GM23338 (cell line): ENCODE data around the gene CTNNA2. TPM values are rescaled to one million over a fixed set of nuclear protein-coding genes. Genes with fewer than 3 reads are reported as not detected.

ENCODE experiments used
- ATAC-seq: fragments of 200-7000 bp; cut with Tn5 transposase; 3 replicates; pipeline ENCODE4 v1.9.1; 2020
- DNase-seq: peaks from one replicate; pipeline ENCODE4 v3.0.0-alpha.2; 2015; ENCODE audit warnings: low spot score
- H2AFZ ChIP-seq: fragments of 200-600 bp; sonication (generic); 2 replicates; pipeline ENCODE4 v1.8.0; 2016; ENCODE audit warnings: antibody characterized with exemption, mild to moderate bottlenecking, moderate library complexity
- H3F3A ChIP-seq: fragments of 200-600 bp; sonication (generic); replicated peaks from 2 replicates; pipeline ENCODE4 v1.8.0; 2017; ENCODE audit warnings: antibody characterized with exemption, mixed run types, low read depth
- H3K27ac ChIP-seq: fragments of 200-600 bp; sonication (generic); 2 replicates; pipeline ENCODE4 v1.6.1; 2016; ENCODE audit warnings: low read depth
- H3K27me3 ChIP-seq: fragments of 200-600 bp; sonication (generic); 2 replicates; pipeline ENCODE4 v1.8.0; 2016; ENCODE audit warnings: mild to moderate bottlenecking, mixed run types, moderate library complexity; ENCODE audit not compliant: insufficient read depth
- H3K36me3 ChIP-seq: fragments of 200-600 bp; sonication (generic); 2 replicates; pipeline ENCODE4 v1.8.0; 2016; ENCODE audit warnings: mild to moderate bottlenecking; ENCODE audit not compliant: insufficient read depth
- H3K4me1 ChIP-seq: fragments of 200-600 bp; sonication (generic); 2 replicates; pipeline ENCODE4 v1.8.0; 2016; ENCODE audit warnings: mild to moderate bottlenecking, moderate library complexity; ENCODE audit not compliant: insufficient read depth
- H3K4me2 ChIP-seq: fragments of 200-600 bp; sonication (generic); 2 replicates; pipeline ENCODE4 v1.7.1; 2017; ENCODE audit warnings: mixed run types
- H3K4me3 ChIP-seq: fragments of 200-600 bp; sonication (generic); 2 replicates; pipeline ENCODE4 v1.6.1; 2016; ENCODE audit warnings: mixed run types
- H3K79me2 ChIP-seq: fragments of 200-600 bp; sonication (generic); replicated peaks from 2 replicates; pipeline ENCODE4 v1.8.0; 2017; ENCODE audit warnings: mild to moderate bottlenecking; ENCODE audit not compliant: insufficient read depth
- H3K9me2 ChIP-seq: fragments of 200-600 bp; sonication (generic); 2 replicates; pipeline ENCODE4 v1.8.0; 2017; ENCODE audit not compliant: insufficient read depth
- H4K20me1 ChIP-seq: fragments of 200-600 bp; sonication (generic); replicated peaks from 2 replicates; pipeline ENCODE4 v1.8.0; 2017; ENCODE audit warnings: mild to moderate bottlenecking; ENCODE audit not compliant: insufficient read depth
- H3K27ac Mint-ChIP-seq: 2 replicates; pipeline ENCODE4 v1.8.0; 2020; ENCODE audit warnings: inconsistent platforms, mild to moderate bottlenecking, moderate library complexity, mixed read lengths
- H3K27me3 Mint-ChIP-seq: 3 replicates; pipeline ENCODE4 v1.8.0; 2022; ENCODE audit warnings: low read depth, mild to moderate bottlenecking, moderate library complexity, mixed read lengths, inconsistent platforms; ENCODE audit not compliant: insufficient read depth, poor library complexity
- H3K36me3 Mint-ChIP-seq: 3 replicates; pipeline ENCODE4 v1.8.0; 2021; ENCODE audit warnings: low read depth, mild to moderate bottlenecking, inconsistent platforms, moderate library complexity, mixed read lengths
- H3K4me1 Mint-ChIP-seq: 3 replicates; pipeline ENCODE4 v1.8.0; 2020; ENCODE audit warnings: mild to moderate bottlenecking, inconsistent platforms, mixed read lengths
- H3K4me3 Mint-ChIP-seq: 3 replicates; pipeline ENCODE4 v1.8.0; 2021; ENCODE audit warnings: moderate library complexity, mild to moderate bottlenecking, inconsistent platforms, mixed read lengths
- H3K9me3 Mint-ChIP-seq: 3 replicates; pipeline ENCODE4 v1.8.0; 2020; ENCODE audit warnings: moderate library complexity, mild to moderate bottlenecking, inconsistent platforms, mixed read lengths
- CREB1 ChIP-seq: fragments of 250-450 bp; sonication (Bioruptor Pico); IDR thresholded peaks from 2 replicates; pipeline ENCODE4 v1.5.0; 2020; ENCODE audit warnings: low read depth, mild to moderate bottlenecking, moderate library complexity
- EZH2 ChIP-seq: fragments of 200-600 bp; sonication (generic); IDR thresholded peaks from one replicate; pipeline ENCODE4 v1.8.0; 2017; ENCODE audit warnings: antibody characterized with exemption, mild to moderate bottlenecking, low read depth; ENCODE audit not compliant: unreplicated experiment
- EZH2phosphoT487 ChIP-seq: fragments of 200-600 bp; sonication (generic); IDR thresholded peaks from one replicate; pipeline ENCODE4 v1.8.1; 2018; ENCODE audit warnings: antibody characterized with exemption; ENCODE audit not compliant: unreplicated experiment
- JUNB ChIP-seq: IDR thresholded peaks from one replicate; pipeline ENCODE4 v1.6.1; 2016; ENCODE audit warnings: antibody characterized with exemption; ENCODE audit not compliant: unreplicated experiment
- NANOG ChIP-seq: IDR thresholded peaks from 2 replicates; pipeline ENCODE4 v1.6.1; 2016; ENCODE audit warnings: antibody characterized with exemption, borderline replicate concordance
- STAT1 ChIP-seq: IDR thresholded peaks from one replicate; pipeline ENCODE4 v1.6.1; 2016; ENCODE audit warnings: antibody characterized with exemption; ENCODE audit not compliant: unreplicated experiment
- ZNF331 ChIP-seq: fragments of 250-450 bp; sonication (Bioruptor Pico); IDR thresholded peaks from 2 replicates; pipeline ENCODE4 v1.5.0; 2020; ENCODE audit warnings: low read depth, mild to moderate bottlenecking, moderate library complexity
- polyA plus RNA-seq: library from polyadenylated mRNA; unstranded; fragments of >200 nt; fragmentation: Nextera tagmentation; extraction: Ambion mirVana; gene quantifications from 2 replicates; pipeline ENCODE4 v1.2.1, GENCODE V29; 2016
- total RNA-seq: library from RNA; depleted of rRNA; stranded (reverse); fragments of >200 nt; shearing (Covaris generic); gene quantifications from 2 replicates; pipeline ENCODE4 v1.2.3, GENCODE V29; 2014
- TF ChIP-seq, protein P1 (sequence below): fragments of 250-450 bp; sonication (Bioruptor Pico); IDR thresholded peaks from 2 replicates; pipeline ENCODE4 v1.5.0; 2020; ENCODE audit warnings: mild to moderate bottlenecking, moderate library complexity
- TF ChIP-seq, protein P2 (sequence below), 2 experiments: fragments of 200-600 bp in 1 of 2; sonication (generic) in 1 of 2; conservative IDR thresholded peaks; 2 replicates each; pipeline versions ENCODE4 v1.5.1 to v1.6.1; 2016 to 2017; ENCODE audit warnings: antibody characterized with exemption in 2 of 2, low read depth in 2 of 2, mild to moderate bottlenecking in 2 of 2, moderate library complexity in 1 of 2
- TF ChIP-seq, protein P3 (sequence below): IDR thresholded peaks from 2 replicates; pipeline ENCODE4 v1.6.1; 2016; ENCODE audit warnings: antibody characterized with exemption
- TF ChIP-seq, protein P4 (sequence below): IDR thresholded peaks from one replicate; pipeline ENCODE4 v1.6.1; 2018; ENCODE audit warnings: antibody characterized with exemption; ENCODE audit not compliant: unreplicated experiment

Gene CTNNA2
- total and polyA plus RNA-seq, 2 experiments from 2014 or later, result 6.4 to 15.6 TPM

DNA sequence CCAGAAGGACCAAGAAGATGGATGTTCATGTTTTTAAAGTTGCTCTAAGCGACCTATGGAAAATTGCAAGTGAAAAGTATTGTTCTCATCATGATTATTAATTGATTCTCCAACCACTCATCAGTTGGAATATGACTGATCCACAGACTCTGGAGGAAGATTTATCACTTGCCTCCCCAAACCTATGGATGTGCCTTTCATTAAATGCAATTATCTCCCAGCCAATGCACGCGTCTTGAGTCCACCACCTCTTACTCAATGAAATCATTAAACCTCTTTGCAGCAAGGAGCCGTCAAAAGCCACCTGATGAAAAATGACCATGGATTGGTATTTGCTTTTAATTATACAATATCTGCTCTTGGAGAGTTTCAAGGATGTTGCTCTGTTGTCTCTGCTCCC lies 626.1 kb downstream of the CTNNA2 start:
- Histone ChIP-seq H3K4me2 (no peak overlapping the region), H3K79me2 (no peaks in the 10 kb centered on the region), H3F3A (no peaks in the 10 kb centered on the region), H3K4me3 (no peak overlapping the region), H3K27me3 (no peaks in the 10 kb centered on the region), H4K20me1 (no peaks in the 10 kb centered on the region), H3K36me3 (no peaks in the 10 kb centered on the region), H3K4me1 (peaks cover 16% of the 10 kb centered on the region), H3K9me2 (peaks cover 15% of the 10 kb centered on the region), H2AFZ (no peak overlapping the region), H3K27ac (no peak overlapping the region)
- TF ChIP-seq ZNF331 (no peak), EZH2phosphoT487 (no peak), JUNB (no peak), EZH2 (no peak), STAT1 (no peak), NANOG (no peak), CREB1 (no peak)
- TF ChIP-seq, protein P1, sequence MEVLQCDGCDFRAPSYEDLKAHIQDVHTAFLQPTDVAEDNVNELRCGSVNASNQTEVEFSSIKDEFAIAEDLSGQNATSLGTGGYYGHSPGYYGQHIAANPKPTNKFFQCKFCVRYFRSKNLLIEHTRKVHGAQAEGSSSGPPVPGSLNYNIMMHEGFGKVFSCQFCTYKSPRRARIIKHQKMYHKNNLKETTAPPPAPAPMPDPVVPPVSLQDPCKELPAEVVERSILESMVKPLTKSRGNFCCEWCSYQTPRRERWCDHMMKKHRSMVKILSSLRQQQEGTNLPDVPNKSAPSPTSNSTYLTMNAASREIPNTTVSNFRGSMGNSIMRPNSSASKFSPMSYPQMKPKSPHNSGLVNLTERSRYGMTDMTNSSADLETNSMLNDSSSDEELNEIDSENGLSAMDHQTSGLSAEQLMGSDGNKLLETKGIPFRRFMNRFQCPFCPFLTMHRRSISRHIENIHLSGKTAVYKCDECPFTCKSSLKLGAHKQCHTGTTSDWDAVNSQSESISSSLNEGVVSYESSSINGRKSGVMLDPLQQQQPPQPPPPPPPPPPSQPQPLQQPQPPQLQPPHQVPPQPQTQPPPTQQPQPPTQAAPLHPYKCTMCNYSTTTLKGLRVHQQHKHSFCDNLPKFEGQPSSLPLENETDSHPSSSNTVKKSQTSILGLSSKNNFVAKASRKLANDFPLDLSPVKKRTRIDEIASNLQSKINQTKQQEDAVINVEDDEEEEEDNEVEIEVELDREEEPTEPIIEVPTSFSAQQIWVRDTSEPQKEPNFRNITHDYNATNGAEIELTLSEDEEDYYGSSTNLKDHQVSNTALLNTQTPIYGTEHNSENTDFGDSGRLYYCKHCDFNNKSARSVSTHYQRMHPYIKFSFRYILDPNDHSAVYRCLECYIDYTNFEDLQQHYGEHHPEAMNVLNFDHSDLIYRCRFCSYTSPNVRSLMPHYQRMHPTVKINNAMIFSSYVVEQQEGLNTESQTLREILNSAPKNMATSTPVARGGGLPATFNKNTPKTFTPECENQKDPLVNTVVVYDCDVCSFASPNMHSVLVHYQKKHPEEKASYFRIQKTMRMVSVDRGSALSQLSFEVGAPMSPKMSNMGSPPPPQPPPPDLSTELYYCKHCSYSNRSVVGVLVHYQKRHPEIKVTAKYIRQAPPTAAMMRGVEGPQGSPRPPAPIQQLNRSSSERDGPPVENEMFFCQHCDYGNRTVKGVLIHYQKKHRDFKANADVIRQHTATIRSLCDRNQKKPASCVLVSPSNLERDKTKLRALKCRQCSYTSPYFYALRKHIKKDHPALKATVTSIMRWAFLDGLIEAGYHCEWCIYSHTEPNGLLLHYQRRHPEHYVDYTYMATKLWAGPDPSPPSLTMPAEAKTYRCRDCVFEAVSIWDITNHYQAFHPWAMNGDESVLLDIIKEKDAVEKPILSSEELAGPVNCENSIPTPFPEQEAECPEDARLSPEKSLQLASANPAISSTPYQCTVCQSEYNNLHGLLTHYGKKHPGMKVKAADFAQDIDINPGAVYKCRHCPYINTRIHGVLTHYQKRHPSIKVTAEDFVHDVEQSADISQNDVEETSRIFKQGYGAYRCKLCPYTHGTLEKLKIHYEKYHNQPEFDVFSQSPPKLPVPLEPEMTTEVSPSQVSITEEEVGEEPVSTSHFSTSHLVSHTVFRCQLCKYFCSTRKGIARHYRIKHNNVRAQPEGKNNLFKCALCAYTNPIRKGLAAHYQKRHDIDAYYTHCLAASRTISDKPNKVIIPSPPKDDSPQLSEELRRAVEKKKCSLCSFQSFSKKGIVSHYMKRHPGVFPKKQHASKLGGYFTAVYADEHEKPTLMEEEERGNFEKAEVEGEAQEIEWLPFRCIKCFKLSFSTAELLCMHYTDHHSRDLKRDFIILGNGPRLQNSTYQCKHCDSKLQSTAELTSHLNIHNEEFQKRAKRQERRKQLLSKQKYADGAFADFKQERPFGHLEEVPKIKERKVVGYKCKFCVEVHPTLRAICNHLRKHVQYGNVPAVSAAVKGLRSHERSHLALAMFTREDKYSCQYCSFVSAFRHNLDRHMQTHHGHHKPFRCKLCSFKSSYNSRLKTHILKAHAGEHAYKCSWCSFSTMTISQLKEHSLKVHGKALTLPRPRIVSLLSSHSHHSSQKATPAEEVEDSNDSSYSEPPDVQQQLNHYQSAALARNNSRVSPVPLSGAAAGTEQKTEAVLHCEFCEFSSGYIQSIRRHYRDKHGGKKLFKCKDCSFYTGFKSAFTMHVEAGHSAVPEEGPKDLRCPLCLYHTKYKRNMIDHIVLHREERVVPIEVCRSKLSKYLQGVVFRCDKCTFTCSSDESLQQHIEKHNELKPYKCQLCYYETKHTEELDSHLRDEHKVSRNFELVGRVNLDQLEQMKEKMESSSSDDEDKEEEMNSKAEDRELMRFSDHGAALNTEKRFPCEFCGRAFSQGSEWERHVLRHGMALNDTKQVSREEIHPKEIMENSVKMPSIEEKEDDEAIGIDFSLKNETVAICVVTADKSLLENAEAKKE (CRISPR knock-in tag), result no peak
- TF ChIP-seq, protein P2, sequence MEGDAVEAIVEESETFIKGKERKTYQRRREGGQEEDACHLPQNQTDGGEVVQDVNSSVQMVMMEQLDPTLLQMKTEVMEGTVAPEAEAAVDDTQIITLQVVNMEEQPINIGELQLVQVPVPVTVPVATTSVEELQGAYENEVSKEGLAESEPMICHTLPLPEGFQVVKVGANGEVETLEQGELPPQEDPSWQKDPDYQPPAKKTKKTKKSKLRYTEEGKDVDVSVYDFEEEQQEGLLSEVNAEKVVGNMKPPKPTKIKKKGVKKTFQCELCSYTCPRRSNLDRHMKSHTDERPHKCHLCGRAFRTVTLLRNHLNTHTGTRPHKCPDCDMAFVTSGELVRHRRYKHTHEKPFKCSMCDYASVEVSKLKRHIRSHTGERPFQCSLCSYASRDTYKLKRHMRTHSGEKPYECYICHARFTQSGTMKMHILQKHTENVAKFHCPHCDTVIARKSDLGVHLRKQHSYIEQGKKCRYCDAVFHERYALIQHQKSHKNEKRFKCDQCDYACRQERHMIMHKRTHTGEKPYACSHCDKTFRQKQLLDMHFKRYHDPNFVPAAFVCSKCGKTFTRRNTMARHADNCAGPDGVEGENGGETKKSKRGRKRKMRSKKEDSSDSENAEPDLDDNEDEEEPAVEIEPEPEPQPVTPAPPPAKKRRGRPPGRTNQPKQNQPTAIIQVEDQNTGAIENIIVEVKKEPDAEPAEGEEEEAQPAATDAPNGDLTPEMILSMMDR (conservative IDR thresholded peaks at IDR 0.05; ENCODE audit: low read depth in 2 of 2), result no peak
- TF ChIP-seq, protein P3, sequence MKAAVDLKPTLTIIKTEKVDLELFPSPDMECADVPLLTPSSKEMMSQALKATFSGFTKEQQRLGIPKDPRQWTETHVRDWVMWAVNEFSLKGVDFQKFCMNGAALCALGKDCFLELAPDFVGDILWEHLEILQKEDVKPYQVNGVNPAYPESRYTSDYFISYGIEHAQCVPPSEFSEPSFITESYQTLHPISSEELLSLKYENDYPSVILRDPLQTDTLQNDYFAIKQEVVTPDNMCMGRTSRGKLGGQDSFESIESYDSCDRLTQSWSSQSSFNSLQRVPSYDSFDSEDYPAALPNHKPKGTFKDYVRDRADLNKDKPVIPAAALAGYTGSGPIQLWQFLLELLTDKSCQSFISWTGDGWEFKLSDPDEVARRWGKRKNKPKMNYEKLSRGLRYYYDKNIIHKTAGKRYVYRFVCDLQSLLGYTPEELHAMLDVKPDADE, result no peak
- TF ChIP-seq, protein P4, sequence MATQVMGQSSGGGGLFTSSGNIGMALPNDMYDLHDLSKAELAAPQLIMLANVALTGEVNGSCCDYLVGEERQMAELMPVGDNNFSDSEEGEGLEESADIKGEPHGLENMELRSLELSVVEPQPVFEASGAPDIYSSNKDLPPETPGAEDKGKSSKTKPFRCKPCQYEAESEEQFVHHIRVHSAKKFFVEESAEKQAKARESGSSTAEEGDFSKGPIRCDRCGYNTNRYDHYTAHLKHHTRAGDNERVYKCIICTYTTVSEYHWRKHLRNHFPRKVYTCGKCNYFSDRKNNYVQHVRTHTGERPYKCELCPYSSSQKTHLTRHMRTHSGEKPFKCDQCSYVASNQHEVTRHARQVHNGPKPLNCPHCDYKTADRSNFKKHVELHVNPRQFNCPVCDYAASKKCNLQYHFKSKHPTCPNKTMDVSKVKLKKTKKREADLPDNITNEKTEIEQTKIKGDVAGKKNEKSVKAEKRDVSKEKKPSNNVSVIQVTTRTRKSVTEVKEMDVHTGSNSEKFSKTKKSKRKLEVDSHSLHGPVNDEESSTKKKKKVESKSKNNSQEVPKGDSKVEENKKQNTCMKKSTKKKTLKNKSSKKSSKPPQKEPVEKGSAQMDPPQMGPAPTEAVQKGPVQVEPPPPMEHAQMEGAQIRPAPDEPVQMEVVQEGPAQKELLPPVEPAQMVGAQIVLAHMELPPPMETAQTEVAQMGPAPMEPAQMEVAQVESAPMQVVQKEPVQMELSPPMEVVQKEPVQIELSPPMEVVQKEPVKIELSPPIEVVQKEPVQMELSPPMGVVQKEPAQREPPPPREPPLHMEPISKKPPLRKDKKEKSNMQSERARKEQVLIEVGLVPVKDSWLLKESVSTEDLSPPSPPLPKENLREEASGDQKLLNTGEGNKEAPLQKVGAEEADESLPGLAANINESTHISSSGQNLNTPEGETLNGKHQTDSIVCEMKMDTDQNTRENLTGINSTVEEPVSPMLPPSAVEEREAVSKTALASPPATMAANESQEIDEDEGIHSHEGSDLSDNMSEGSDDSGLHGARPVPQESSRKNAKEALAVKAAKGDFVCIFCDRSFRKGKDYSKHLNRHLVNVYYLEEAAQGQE, result no peak
- Mint-ChIP-seq H3K27me3 (no peaks in the 10 kb centered on the region), H3K4me1 (peaks cover 10% of the 10 kb centered on the region), H3K9me3 (peaks cover 5% of the 10 kb centered on the region; the same call in 1 of the 3 replicates), H3K36me3 (peaks cover 2% of the 10 kb centered on the region; the same call in 1 of the 3 replicates), H3K27ac (no peak overlapping the region), H3K4me3 (no peak overlapping the region)
- ATAC-seq (no peak), DNase-seq (no peak)
